ENCODE results near the gene F2R.

DNA sequence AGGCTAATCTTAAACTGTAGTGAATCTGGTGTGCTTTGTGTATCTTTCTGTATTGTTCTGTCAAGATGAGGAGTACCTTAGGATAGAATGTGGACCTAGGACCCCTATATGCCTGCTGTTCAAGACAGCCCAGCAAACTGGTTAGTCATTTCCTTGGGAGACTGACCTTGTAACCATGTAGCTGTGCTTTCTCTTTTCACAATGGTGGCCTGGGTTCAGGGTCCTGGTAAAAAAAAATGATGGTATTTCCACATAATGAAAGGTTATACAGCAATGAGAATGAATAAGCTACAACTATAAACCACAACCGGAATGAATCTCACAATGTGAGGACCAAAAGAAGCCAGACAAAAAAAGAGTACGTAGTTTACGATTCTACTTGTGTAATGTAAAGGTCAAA is 66.5 kb downstream of the F2R start:
- TF ChIP-seq, protein P1, sequence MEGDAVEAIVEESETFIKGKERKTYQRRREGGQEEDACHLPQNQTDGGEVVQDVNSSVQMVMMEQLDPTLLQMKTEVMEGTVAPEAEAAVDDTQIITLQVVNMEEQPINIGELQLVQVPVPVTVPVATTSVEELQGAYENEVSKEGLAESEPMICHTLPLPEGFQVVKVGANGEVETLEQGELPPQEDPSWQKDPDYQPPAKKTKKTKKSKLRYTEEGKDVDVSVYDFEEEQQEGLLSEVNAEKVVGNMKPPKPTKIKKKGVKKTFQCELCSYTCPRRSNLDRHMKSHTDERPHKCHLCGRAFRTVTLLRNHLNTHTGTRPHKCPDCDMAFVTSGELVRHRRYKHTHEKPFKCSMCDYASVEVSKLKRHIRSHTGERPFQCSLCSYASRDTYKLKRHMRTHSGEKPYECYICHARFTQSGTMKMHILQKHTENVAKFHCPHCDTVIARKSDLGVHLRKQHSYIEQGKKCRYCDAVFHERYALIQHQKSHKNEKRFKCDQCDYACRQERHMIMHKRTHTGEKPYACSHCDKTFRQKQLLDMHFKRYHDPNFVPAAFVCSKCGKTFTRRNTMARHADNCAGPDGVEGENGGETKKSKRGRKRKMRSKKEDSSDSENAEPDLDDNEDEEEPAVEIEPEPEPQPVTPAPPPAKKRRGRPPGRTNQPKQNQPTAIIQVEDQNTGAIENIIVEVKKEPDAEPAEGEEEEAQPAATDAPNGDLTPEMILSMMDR (IDR thresholded peaks at IDR 0.05 in 8 of 11, conservative IDR thresholded peaks at IDR 0.05 in 3 of 11): no peak
- no peak for TF ChIP-seq POLR2A (IDR thresholded peaks at IDR 0.05)
